SH-SY5Y (cell line): Measurements from ENCODE around the gene ARHGAP23.

Experiments used
- GATA2 ChIP-seq: IDR thresholded peaks from 2 replicates; pipeline ENCODE4 v1.6.1; 2011; ENCODE audit warnings: mild to moderate bottlenecking, low read depth, low read length
- GATA3 ChIP-seq: IDR thresholded peaks from 2 replicates; pipeline ENCODE4 v1.6.1; 2011; ENCODE audit warnings: low read depth, mild to moderate bottlenecking, low read length, moderate library complexity

DNA sequence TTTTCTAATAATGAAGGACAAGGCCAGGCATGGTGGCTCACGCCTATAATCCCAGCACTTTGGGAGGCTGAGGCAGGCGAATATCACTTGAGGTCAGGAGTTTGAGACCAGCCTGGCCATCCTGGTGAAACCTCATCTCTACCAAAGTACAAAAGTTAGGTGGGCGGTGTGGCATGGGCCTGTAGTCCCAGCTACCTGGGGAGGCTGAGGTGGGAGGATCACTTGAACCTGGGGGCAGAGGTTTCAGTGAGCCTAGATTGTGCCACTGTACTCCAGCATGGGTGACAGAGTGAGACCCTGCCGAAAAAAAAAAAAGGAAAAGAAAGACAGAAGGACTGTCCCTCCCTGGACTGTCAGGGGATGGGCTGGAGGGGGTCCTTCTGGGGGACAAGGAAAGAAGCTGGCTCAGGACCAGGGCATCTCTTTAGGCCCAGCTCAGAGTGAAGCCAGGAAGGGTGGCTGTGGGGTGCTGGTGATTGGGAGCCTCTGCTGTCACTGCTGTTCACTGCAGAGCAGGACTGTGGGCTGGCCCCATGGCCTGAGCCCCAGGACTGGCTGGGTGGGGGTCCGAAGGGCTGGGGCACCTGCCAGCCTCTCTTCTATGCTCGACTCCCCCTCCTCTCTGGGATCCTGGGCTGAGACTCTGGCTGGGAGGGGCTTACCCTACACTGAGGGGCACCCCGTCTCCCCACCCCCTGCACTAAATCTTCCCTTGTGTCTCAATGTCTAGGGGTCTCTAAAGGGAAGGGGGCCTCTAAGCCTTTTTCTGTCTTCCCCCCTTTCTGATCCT is 909 bp upstream of the ARHGAP23 start:
- TF ChIP-seq GATA3: no peak
- TF ChIP-seq GATA2: no peak
